ENCODE measurements around the gene CTCFL.

Gene CTCFL

GRCh38 chr20:57502336-57502700, 22.6 kb downstream of the CTCFL start:
- TF ChIP-seq TAF1 (IDR thresholded peaks at IDR 0.05; ENCODE audit: borderline replicate concordance, insufficient read depth, low read length) (no peak), SIN3A (IDR thresholded peaks at IDR 0.05; ENCODE audit: borderline replicate concordance, insufficient read depth, low read length) (no peak), FOXP2 (optimal IDR thresholded peaks at IDR 0.05; ENCODE audit: borderline replicate concordance, extremely low read depth, extremely low read length, insufficient read depth) (no peak), POLR2AphosphoS5 (IDR thresholded peaks at IDR 0.05; ENCODE audit: low read depth, low read length) (no peak)
- TF ChIP-seq, protein P1, sequence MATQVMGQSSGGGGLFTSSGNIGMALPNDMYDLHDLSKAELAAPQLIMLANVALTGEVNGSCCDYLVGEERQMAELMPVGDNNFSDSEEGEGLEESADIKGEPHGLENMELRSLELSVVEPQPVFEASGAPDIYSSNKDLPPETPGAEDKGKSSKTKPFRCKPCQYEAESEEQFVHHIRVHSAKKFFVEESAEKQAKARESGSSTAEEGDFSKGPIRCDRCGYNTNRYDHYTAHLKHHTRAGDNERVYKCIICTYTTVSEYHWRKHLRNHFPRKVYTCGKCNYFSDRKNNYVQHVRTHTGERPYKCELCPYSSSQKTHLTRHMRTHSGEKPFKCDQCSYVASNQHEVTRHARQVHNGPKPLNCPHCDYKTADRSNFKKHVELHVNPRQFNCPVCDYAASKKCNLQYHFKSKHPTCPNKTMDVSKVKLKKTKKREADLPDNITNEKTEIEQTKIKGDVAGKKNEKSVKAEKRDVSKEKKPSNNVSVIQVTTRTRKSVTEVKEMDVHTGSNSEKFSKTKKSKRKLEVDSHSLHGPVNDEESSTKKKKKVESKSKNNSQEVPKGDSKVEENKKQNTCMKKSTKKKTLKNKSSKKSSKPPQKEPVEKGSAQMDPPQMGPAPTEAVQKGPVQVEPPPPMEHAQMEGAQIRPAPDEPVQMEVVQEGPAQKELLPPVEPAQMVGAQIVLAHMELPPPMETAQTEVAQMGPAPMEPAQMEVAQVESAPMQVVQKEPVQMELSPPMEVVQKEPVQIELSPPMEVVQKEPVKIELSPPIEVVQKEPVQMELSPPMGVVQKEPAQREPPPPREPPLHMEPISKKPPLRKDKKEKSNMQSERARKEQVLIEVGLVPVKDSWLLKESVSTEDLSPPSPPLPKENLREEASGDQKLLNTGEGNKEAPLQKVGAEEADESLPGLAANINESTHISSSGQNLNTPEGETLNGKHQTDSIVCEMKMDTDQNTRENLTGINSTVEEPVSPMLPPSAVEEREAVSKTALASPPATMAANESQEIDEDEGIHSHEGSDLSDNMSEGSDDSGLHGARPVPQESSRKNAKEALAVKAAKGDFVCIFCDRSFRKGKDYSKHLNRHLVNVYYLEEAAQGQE (IDR thresholded peaks at IDR 0.05; ENCODE audit: insufficient read depth in 1 of 2, low read depth in 2 of 2, low read length in 2 of 2), result no peak

DNA sequence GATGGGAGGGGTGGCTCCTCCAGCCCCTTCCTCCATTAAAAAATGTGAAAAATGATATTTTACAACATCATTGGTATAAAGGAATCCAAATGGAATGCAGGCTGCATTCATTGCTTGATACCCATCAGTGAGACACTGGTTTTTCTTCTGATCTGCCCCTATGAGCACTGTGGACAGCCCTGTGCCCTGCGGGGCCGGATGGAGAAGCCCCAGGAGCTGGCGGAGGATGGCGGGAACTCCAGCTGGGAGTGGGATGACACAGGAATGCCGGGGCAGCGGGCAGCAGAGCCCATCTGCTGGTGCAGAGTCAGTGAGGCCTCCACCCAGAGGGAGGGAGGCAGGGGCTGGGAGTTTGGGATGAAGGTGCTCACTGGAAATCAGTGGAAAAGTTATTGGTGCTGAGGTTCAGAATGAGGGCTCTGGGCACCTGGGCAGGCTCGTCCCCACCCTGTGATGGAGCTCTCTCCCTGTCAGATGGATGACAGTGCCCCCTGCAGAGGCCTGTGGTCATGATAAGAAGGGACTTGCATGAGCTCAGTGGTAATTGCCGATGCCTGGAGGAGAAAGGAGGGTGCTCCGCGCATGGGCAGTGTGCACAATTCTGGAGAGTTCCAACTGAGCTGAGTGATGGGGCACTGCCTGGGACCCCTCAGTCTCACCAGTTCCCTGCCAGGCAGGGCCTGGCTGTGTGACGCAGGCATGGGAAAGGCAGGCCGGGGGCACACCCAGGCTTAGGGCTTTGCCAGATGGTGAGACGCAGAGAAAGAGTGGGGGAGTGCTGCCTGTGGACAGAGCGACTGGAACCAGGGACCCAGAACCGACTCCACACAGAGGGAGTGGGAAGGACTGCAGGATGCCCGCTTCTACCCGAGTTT, 23.2 kb downstream of the CTCFL start:
- TF ChIP-seq, protein P1 (IDR thresholded peaks at IDR 0.05; ENCODE audit: insufficient read depth in 1 of 2, low read depth in 2 of 2, low read length in 2 of 2), result no peak
- TF ChIP-seq FOXP2 (optimal IDR thresholded peaks at IDR 0.05; ENCODE audit: borderline replicate concordance, extremely low read depth, extremely low read length, insufficient read depth), result no peak
- TF ChIP-seq POLR2AphosphoS5 (IDR thresholded peaks at IDR 0.05; ENCODE audit: low read depth, low read length), result no peak
- TF ChIP-seq TAF1 (IDR thresholded peaks at IDR 0.05; ENCODE audit: borderline replicate concordance, insufficient read depth, low read length), result no peak
- no peak for TF ChIP-seq SIN3A (IDR thresholded peaks at IDR 0.05; ENCODE audit: borderline replicate concordance, insufficient read depth, low read length)

- TF ChIP-seq FOXP2 (optimal IDR thresholded peaks at IDR 0.05; ENCODE audit: borderline replicate concordance, extremely low read depth, extremely low read length, insufficient read depth), result no peak
- TF ChIP-seq POLR2AphosphoS5 (IDR thresholded peaks at IDR 0.05; ENCODE audit: low read depth, low read length), result no peak
- no peak for TF ChIP-seq TAF1 (IDR thresholded peaks at IDR 0.05; ENCODE audit: borderline replicate concordance, insufficient read depth, low read length)
- TF ChIP-seq SIN3A (IDR thresholded peaks at IDR 0.05; ENCODE audit: borderline replicate concordance, insufficient read depth, low read length), result no peak
- TF ChIP-seq, protein P1 (IDR thresholded peaks at IDR 0.05; ENCODE audit: insufficient read depth in 1 of 2, low read depth in 2 of 2, low read length in 2 of 2), result no peak
Observed at GRCh38 chr20:57500962-57501361, 24.0 kb downstream of the CTCFL start.

- no peak for TF ChIP-seq POLR2AphosphoS5 (IDR thresholded peaks at IDR 0.05; ENCODE audit: low read depth, low read length)
- no peak for TF ChIP-seq SIN3A (IDR thresholded peaks at IDR 0.05; ENCODE audit: borderline replicate concordance, insufficient read depth, low read length)
- no peak for TF ChIP-seq FOXP2 (optimal IDR thresholded peaks at IDR 0.05; ENCODE audit: borderline replicate concordance, extremely low read depth, extremely low read length, insufficient read depth)
- TF ChIP-seq, protein P1 (IDR thresholded peaks at IDR 0.05; ENCODE audit: insufficient read depth in 1 of 2, low read depth in 2 of 2, low read length in 2 of 2), result no peak
- no peak for TF ChIP-seq TAF1 (IDR thresholded peaks at IDR 0.05; ENCODE audit: borderline replicate concordance, insufficient read depth, low read length)
Observed at GRCh38 chr20:57500235-57500634, 24.7 kb downstream of the CTCFL start.

Measured in PFSK-1 (cell line).